Urinary bladder (tissue), 4 donors: ENCODE measurements around the gene RELN. TPM values are rescaled to one million over a fixed set of nuclear protein-coding genes. Genes with fewer than 3 reads are reported as not detected.

Source experiments
- DNase-seq: peaks from one replicate; pipeline ENCODE4 v3.0.0-alpha.2; 2015; ENCODE audit errors: extremely low spot score
- H3K27ac ChIP-seq: one replicate; pipeline ENCODE4 v1.5.1; 2013; ENCODE audit warnings: low read depth, mild to moderate bottlenecking, moderate library complexity
- H3K36me3 ChIP-seq: one replicate; pipeline ENCODE4 v1.6.1; 2013; ENCODE audit warnings: mild to moderate bottlenecking, moderate library complexity; ENCODE audit not compliant: insufficient read depth
- H3K4me1 ChIP-seq: one replicate; pipeline ENCODE4 v1.6.1; 2013; ENCODE audit warnings: mild to moderate bottlenecking, moderate library complexity; ENCODE audit not compliant: insufficient read depth
- H3K4me3 ChIP-seq: one replicate; pipeline ENCODE4 v1.5.1; 2013; ENCODE audit warnings: low read depth, low read length
- WGBS: extraction: QIAGEN DNeasy Blood & Tissue Kit; methylation state at CpG from one replicate; pipeline ENCODE4 v1.1.7; 2013; 5-methylcytosine and 5-hydroxymethylcytosine counted together
- polyA plus RNA-seq: library from polyadenylated mRNA; stranded (reverse); fragments of 200-250 nt; gene quantifications from one replicate; pipeline ENCODE4 v1.2.3, GENCODE V29; 2013
- total RNA-seq: library from RNA; depleted of rRNA; stranded (reverse); fragments of >200 nt; gene quantifications from one replicate; pipeline ENCODE4 v1.2.3, GENCODE V29; 2014
- donor health status: healthy with polysubstance abuse.
- donor health status: healthy.

RELN gene
- total and polyA plus RNA-seq, 2 donors = 3.8 to 26.3 TPM

GRCh38 chr7:103706805-103707204, 282.7 kb downstream of the RELN start:
- 56% methylated on average over 1 of the region's 1 CpG for WGBS

DNA sequence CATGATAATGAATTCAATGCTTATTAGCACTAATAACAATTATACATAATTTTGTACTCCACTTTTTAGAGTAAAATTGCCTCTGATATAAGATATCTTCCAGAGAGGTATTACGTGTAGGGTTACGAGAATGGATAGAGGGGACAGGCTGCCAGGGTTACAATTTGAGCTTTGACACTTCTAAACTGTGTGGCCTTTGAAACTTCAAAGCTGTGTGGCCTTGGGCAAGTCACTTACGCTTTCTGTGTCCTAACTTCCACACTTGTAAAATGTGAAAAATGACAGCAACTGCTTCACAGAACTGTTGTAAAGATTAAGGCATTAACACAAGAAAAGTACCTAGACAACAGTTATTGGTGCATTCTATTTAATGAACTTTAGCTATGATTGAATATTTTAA, 283.9 kb downstream of the RELN start:
- Histone ChIP-seq H3K4me1 (no peaks in the 10 kb centered on the region), H3K4me3 (no peak overlapping the region), H3K36me3 (no peaks in the 10 kb centered on the region), H3K27ac (no peak overlapping the region)
- no peak for DNase-seq
- WGBS = 59% methylated on average over 3 of the region's 3 CpGs

More at GRCh38 chr7:103706805-103707204, 282.7 kb downstream of the RELN start:
- Histone ChIP-seq H3K4me1 (no peaks in the 10 kb centered on the region), H3K4me3 (no peak overlapping the region), H3K36me3 (no peaks in the 10 kb centered on the region), H3K27ac (no peak overlapping the region)
- DNase-seq = no peak

DNA sequence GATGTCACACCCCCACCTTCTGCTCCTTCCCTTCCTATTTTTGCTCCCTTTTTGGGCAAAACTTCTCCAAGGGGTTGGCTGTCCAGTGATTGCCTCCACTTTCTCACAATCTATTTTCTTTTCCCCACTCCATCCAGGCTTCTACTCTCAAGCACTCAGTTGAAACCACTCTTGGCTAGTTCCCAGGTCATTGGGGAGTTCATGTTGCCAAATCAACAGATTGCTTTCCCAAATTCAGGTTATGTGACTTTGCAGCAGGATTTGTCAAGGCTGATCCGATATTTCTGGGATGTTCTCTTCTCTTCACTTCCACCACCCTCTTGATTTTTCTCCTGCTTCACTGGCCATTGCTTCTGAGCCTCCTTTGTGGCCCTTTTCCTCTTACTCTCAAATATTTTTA, 284.8 kb downstream of the RELN start:
- WGBS = 82% methylated on average over 1 of the region's 1 CpG
- no peaks in the 10 kb centered on the region for H3K4me1 ChIP-seq
- no peak overlapping the region for H3K27ac ChIP-seq
- H3K36me3 ChIP-seq = no peaks in the 10 kb centered on the region
- H3K4me3 ChIP-seq = no peak overlapping the region
- no peak for DNase-seq

GRCh38 chr7:103702982-103703381, 286.5 kb downstream of the RELN start:
- 71% methylated on average over 3 of the region's 3 CpGs for WGBS

GRCh38 chr7:103702454-103702853, 287.0 kb downstream of the RELN start:
- no peak for DNase-seq
- WGBS = 42% methylated on average over 3 of the region's 3 CpGs
- Histone ChIP-seq H3K4me1 (no peaks in the 10 kb centered on the region), H3K36me3 (no peaks in the 10 kb centered on the region), H3K4me3 (no peak overlapping the region), H3K27ac (no peak overlapping the region)

More at GRCh38 chr7:103702982-103703381, 286.5 kb downstream of the RELN start:
- DNase-seq = no peak
- H3K4me1 ChIP-seq = no peaks in the 10 kb centered on the region
- no peak overlapping the region for H3K4me3 ChIP-seq
- H3K36me3 ChIP-seq = no peaks in the 10 kb centered on the region
- no peak overlapping the region for H3K27ac ChIP-seq

DNA sequence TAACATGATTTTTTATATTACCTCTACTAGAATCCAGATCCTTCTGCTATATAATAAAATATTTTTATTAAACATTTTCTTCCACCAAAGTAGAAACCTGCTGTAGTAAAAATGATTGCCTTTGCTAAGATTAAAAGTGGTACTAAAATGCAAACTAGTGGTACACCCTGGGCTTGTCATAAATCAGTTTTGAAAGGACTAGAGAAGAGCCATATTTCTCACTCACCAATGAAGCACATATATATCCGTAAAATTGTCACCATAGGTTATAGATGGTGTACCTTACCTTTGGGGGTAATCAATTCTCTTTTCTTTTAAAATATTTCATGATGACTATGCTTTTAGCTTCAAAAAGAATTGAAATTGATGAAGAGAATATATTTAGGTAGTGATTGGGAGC, 290.4 kb downstream of the RELN start:
- WGBS = 84% methylated on average over 1 of the region's 1 CpG
- no peaks in the 10 kb centered on the region for H3K36me3 ChIP-seq
- H3K27ac ChIP-seq = no peak overlapping the region
- H3K4me3 ChIP-seq = no peak overlapping the region
- no peaks in the 10 kb centered on the region for H3K4me1 ChIP-seq
- no peak for DNase-seq

DNA sequence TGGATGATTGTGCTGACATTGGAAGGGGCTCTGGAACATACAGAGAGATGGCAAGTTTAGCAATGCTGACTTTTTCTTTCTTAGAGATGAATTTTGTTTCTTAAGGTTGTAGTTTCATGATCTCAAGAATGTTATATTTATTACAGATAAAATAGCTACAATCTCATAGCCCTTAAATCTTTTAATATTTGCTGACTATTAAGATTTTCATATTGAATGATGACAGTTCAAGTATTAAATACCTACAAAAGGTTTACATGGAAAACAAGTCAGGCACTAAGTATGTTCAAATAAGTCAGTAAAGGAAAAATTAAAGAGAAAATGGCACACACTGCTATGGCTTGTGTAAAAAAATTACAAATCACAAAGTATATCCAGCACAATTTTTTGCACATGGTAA, 291.4 kb downstream of the RELN start:
- DNase-seq = no peak
- Histone ChIP-seq H3K36me3 (no peaks in the 10 kb centered on the region), H3K4me3 (no peak overlapping the region), H3K4me1 (no peaks in the 10 kb centered on the region), H3K27ac (no peak overlapping the region)

DNA sequence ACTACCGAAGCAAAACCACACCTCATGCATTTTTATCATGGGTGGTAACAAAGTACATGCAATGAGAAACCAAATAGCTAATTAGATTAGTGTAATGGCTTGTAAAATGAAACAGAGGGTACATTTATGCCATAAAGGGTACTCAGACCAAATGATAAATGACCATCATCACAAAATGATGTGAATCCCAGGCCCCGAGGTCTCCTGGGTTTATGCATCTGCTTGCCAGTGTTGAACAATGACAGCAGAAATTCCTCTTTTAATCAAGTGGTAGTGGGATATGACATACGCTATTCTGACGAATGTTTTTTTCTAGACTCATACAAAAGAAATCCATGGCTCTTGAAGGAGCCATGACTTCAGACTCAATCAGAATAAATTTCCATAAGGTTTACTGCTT, 293.9 kb downstream of the RELN start:
- WGBS = 72% methylated on average over 4 of the region's 4 CpGs
- no peak overlapping the region for H3K4me3 ChIP-seq

DNA sequence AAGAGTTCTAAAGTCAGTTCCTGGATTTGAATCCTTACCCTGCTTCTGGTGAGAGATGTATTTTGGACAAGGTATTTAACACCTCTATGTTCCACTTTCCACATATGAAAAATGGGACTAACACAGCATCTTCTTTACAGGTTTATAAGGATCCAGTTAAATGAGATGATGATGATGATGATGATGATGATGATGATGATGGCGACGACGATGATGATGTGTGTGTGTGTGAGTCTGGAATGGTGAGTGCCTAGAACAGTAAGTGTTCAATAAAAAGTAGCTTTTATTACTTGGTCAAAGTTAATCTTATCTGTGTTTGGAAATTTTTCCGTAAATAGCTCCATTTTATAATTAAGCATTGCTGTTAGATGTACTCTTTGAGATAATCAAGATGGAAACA, 295.2 kb downstream of the RELN start:
- H3K4me1 ChIP-seq = no peaks in the 10 kb centered on the region
- H3K36me3 ChIP-seq = no peaks in the 10 kb centered on the region
- H3K4me3 ChIP-seq = no peak overlapping the region
- WGBS = 79% methylated on average over 4 of the region's 4 CpGs
- H3K27ac ChIP-seq = no peak overlapping the region
- no peak for DNase-seq

More for the DNA sequence above, 293.9 kb downstream of the RELN start:
- H3K36me3 ChIP-seq = no peaks in the 10 kb centered on the region
- H3K27ac ChIP-seq = no peak overlapping the region
- DNase-seq = no peak
- H3K4me1 ChIP-seq = no peaks in the 10 kb centered on the region

- Histone ChIP-seq H3K4me3 (no peak overlapping the region), H3K27ac (no peak overlapping the region), H3K4me1 (no peaks in the 10 kb centered on the region), H3K36me3 (no peaks in the 10 kb centered on the region)
- DNase-seq = no peak
- 82% methylated on average over 4 of the region's 4 CpGs for WGBS
Measured at GRCh38 chr7:103691291-103691690, 298.2 kb downstream of the RELN start.

DNA sequence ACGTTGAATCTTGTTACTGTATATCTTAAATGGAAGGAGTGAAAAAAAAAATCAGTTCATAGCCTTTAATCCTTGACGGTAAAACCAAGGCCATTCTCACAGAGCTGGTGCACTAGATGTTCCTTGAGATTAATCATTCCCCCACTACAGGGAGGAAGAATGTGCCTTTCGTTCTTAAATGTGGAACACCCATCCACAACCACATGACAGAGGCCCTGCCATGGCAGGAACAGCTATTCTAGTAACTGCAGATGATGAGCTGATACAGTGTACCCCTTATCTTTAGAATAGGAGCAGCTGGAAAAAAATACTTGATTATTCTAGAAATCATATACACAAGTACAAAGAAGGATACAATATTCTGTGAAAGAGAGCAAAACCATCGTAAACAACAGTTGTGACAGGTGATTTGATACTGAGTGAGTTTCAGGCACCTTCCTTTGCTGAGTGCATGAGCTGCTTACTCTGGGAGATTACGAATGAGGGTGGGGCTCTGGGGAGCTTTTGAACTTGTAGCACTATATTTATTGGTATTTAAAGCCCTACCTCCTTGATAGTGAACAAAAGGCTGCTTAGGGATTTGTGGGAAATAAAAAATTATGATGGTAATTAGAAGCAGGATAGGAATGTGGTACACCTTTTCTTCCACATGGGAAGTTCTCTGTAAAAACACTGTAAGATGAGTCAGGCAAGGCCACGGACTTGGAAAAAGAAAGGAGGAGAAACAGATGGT, 299.1 kb downstream of the RELN start:
- 58% methylated on average over 6 of the region's 6 CpGs for WGBS
- Histone ChIP-seq H3K36me3 (no peaks in the 10 kb centered on the region), H3K4me1 (no peaks in the 10 kb centered on the region), H3K27ac (no peak overlapping the region), H3K4me3 (no peak overlapping the region)
- no peak for DNase-seq

DNA sequence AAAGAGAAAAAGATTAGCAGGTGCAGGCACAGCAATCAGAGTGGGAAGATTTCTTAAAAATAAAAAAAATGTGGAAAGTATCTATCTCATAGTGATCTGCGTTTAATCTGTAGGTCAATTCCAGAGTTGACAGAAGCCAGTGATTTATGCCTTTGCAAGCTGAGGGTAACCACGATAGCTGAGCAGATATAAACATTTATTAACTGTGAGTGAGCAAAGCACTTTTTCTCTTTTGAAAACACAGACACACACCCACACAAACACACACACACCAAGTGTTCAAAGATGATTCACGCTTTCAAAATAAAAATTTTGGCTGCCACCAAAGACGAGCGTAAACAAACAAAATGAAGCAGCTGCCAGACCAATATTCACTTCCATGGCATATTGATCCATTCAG, 300.2 kb downstream of the RELN start:
- 33% methylated on average over 5 of the region's 5 CpGs for WGBS
- no peaks in the 10 kb centered on the region for H3K4me1 ChIP-seq
- H3K36me3 ChIP-seq = no peaks in the 10 kb centered on the region
- H3K4me3 ChIP-seq = no peak overlapping the region
- no peak for DNase-seq
- no peak overlapping the region for H3K27ac ChIP-seq

DNA sequence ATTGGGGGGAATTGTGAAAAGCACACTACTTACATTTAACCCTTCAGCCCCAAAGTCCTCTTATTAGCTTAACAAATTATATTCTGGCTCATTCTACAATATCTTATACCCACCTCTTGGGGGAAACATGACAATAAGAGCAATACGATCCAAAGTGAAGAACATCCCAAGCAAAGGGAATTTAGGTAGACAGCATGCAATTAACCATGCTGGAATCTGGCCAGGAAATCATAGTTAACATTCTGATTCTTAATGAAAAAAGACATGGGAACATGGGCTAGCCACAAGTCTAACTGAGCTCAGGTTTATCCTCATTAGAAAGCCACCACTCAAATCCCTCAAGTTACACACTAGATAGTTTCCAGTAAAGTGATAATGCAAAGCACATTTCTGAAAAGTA, 301.5 kb downstream of the RELN start:
- Histone ChIP-seq H3K27ac (no peak overlapping the region), H3K4me1 (no peaks in the 10 kb centered on the region), H3K36me3 (no peaks in the 10 kb centered on the region), H3K4me3 (no peak overlapping the region)
- 80% methylated on average over 1 of the region's 1 CpG for WGBS
- no peak for DNase-seq

GRCh38 chr7:103687272-103687671, 302.2 kb downstream of the RELN start:
- DNase-seq = no peak
- Histone ChIP-seq H3K27ac (no peak overlapping the region), H3K36me3 (no peaks in the 10 kb centered on the region), H3K4me1 (no peaks in the 10 kb centered on the region), H3K4me3 (no peak overlapping the region)
- WGBS = 87% methylated on average over 1 of the region's 1 CpG

DNA sequence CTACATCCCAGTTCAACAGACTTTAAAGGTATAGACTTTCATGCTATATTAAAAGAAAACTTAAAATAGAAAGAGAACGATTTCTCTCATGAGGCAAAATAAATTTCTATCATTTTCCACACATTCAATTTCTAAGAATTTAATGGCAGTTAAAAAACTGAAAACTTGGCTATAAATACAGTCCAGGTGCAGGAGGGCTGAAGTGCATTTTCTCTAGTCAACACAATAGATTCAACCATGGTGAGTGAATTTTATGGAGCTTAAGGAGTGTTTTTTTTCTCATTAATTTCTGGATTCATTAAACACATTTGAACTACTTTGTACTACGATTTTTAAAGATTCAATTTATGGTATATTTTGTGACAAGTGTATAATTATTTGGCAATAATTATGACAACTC, 302.7 kb downstream of the RELN start:
- WGBS = 60% methylated on average over 2 of the region's 2 CpGs
- no peak overlapping the region for H3K27ac ChIP-seq
- no peak for DNase-seq
- H3K4me1 ChIP-seq = no peaks in the 10 kb centered on the region
- no peak overlapping the region for H3K4me3 ChIP-seq
- H3K36me3 ChIP-seq = no peaks in the 10 kb centered on the region
